ENCODE data around the gene SPAG6. TPM values are rescaled to one million over a fixed set of nuclear protein-coding genes. Genes with fewer than 3 reads are reported as not detected.
A peak's percentile ranks its signal among the peaks of the same experiment; 100 is the strongest.

The SPAG6 gene
- total and polyA plus RNA-seq, 9 of the 15 experiments (the other 6 are each of a cell fraction or from before 2014, with no cell fraction given), result 3.5 to 23.1 (median 11.8) TPM

GRCh38 chr10:22340329-22341189, 4.7 kb upstream of the SPAG6 start (continued):
- TF ChIP-seq ATF3 (IDR thresholded peaks at IDR 0.05) (no peak), ATF3 (CRISPR knock-in tag; conservative IDR thresholded peaks at IDR 0.05) (no peak), SAFB2 (IDR thresholded peaks at IDR 0.05; ENCODE audit: borderline replicate concordance, low read depth, low read length, severe bottlenecking) (no peak), RFX1 (IDR thresholded peaks at IDR 0.05) (no peak), CBFA2T2 (conservative IDR thresholded peaks at IDR 0.05) (no peak), ZNF3 (CRISPR knock-in tag; IDR thresholded peaks at IDR 0.05) (no peak), ZNF239 (CRISPR knock-in tag; IDR thresholded peaks at IDR 0.05) (no peak), PTTG1 (tag; IDR thresholded peaks at IDR 0.05; ENCODE audit: low read depth) (no peak), ZNF24 (IDR thresholded peaks at IDR 0.05) (no peak), SRSF3 (IDR thresholded peaks at IDR 0.05; ENCODE audit: insufficient read depth, low read length) (no peak), CREB3 (tag; conservative IDR thresholded peaks at IDR 0.05; ENCODE audit: low read depth) (no peak), FOXM1 (IDR thresholded peaks at IDR 0.05; ENCODE audit: low read depth) (peak; percentile 58), FOXM1 (CRISPR knock-in tag; IDR thresholded peaks at IDR 0.05; ENCODE audit: low read depth) (0 out of 2 replicates have a peak, but pooled peaks have one; percentile 35), TRIM25 (IDR thresholded peaks at IDR 0.05; ENCODE audit: borderline replicate concordance) (no peak), MITF (IDR thresholded peaks at IDR 0.05) (no peak), RBFOX2 (IDR thresholded peaks at IDR 0.05; ENCODE audit: low read depth, low read length) (peak; percentile 92), MCM5 (IDR thresholded peaks at IDR 0.05; ENCODE audit: low read depth) (no peak), NFE2 (IDR thresholded peaks at IDR 0.05; ENCODE audit: low read depth) (no peak), ZNF655 (CRISPR knock-in tag; IDR thresholded peaks at IDR 0.05) (0 out of 2 replicates have a peak, but pooled peaks have one; percentile 30), ZNF23 (CRISPR knock-in tag; IDR thresholded peaks at IDR 0.05) (no peak), NR3C1 (CRISPR knock-in tag; IDR thresholded peaks at IDR 0.05) (peak; percentile 72; the same call in 1 of the 2 replicates), COPS2 (conservative IDR thresholded peaks at IDR 0.05) (no peak)
